Muscle of arm (tissue), 12 donors: Measurements from ENCODE around the gene PROC. TPM values are rescaled to one million over a fixed set of nuclear protein-coding genes. Genes with fewer than 3 reads are reported as not detected.

Experiments
- DNase-seq: peaks from one replicate; pipeline ENCODE4 v3.0.0-alpha.2; 2013
- polyA plus RNA-seq, 12 donors: library from polyadenylated mRNA; unstranded; fragments of 120-200 nt; gene quantifications; one replicate each; pipeline ENCODE4 v1.2.1, GENCODE V29; 2013; ENCODE audit not compliant: insufficient read length in 12 of 12

PROC gene
- polyA plus RNA-seq, 12 donors: 0.13 to 13.5 (median 0.35) TPM; not detected in 3

GRCh38 chr2:127413782-127414637 is 4.2 kb upstream of the PROC start:
- no peak for DNase-seq

DNA sequence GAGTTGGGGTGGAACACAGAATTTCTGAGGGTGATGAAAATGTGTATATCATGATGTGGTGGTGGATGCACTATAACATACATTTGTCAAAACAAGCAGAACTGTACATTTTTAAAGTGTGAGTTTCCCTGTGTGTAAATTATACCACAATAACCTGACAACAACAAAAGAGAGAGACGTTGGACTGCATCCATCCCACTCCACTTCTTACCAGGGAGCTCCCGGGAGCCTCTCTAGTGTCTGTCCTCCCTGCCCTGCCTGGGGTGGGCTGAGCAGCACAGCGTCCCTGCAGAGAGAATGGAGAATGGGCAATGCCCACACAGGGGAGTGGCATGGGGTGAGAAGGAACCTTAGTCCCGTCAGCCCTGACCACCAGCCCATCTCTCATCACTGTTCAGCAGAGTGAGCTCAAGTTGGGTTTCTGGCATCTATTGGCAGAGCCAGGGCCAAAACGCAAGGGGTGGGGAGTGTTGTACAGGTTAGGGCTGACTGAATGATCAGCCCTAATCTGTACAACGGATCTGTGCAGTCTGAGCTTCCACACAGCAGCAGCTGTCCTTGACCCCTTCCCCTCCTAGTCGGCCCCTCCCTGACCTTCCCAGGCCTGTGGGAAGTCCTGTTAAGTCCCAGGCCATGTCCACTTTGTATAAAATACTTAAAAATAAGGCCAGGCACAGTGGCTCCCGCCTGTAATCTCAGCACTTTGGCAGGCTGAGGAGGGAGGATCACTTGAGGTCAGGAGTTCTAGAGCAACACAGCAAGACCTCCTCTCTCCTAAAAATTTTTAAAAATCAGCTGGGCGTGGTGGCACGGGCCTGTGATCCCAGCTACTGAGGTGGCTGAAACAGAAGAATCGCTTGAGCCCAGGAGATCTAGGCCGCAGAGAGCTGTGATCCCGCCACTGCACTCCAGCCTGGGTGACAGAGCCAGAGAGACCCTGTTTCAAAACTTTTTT is 3.3 kb upstream of the PROC start:
- DNase-seq: no peak

- DNase-seq: no peak
Observed at GRCh38 chr2:127415593-127416505, 2.4 kb upstream of the PROC start.

GRCh38 chr2:127416506-127417001 is 1.7 kb upstream of the PROC start:
- no peak for DNase-seq

DNA sequence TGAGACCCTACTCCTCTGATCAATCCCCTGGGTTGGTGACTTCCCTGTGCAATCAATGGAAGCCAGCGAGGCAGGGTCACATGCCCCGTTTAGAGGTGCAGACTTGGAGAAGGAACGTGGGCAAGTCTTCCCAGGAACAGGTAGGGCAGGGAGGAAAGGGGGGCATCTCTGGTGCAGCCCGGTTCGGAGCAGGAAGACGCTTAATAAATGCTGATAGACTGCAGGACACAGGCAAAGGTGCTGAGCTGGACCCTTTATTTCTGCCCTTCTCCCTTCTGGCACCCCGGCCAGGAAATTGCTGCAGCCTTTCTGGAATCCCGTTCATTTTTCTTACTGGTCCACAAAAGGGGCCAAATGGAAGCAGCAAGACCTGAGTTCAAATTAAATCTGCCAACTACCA is 821 bp upstream of the PROC start:
- DNase-seq: no peak

GRCh38 chr2:127419112-127419430 is 844 bp downstream of the PROC start:
- DNase-seq: no peak

- no peak for DNase-seq
Observed at GRCh38 chr2:127419448-127420038, 1.3 kb downstream of the PROC start.

- no peak for DNase-seq
Observed at GRCh38 chr2:127420039-127420864, 2.0 kb downstream of the PROC start.

DNA sequence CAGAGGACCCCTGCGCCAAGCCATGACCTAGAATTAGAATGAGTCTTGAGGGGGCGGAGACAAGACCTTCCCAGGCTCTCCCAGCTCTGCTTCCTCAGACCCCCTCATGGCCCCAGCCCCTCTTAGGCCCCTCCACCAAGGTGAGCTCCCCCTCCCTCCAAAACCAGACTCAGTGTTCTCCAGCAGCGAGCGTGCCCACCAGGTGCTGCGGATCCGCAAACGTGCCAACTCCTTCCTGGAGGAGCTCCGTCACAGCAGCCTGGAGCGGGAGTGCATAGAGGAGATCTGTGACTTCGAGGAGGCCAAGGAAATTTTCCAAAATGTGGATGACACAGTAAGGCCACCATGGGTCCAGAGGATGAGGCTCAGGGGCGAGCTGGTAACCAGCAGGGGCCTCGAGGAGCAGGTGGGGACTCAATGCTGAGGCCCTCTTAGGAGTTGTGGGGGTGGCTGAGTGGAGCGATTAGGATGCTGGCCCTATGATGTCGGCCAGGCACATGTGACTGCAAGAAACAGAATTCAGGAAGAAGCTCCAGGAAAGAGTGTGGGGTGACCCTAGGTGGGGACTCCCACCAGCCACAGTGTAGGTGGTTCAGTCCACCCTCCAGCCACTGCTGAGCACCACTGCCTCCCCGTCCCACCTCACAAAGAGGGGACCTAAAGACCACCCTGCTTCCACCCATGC is 3.0 kb downstream of the PROC start:
- no peak for DNase-seq

GRCh38 chr2:127421871-127422558 is 3.8 kb downstream of the PROC start:
- no peak for DNase-seq

- DNase-seq: no peak
Observed at GRCh38 chr2:127422559-127423477, 4.6 kb downstream of the PROC start.

DNA sequence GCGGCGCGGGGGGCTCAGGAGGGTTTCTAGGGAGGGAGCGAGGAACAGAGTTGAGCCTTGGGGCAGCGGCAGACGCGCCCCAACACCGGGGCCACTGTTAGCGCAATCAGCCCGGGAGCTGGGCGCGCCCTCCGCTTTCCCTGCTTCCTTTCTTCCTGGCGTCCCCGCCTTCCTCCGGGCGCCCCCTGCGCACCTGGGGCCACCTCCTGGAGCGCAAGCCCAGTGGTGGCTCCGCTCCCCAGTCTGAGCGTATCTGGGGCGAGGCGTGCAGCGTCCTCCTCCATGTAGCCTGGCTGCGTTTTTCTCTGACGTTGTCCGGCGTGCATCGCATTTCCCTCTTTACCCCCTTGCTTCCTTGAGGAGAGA is 5.2 kb downstream of the PROC start:
- DNase-seq: no peak

DNA sequence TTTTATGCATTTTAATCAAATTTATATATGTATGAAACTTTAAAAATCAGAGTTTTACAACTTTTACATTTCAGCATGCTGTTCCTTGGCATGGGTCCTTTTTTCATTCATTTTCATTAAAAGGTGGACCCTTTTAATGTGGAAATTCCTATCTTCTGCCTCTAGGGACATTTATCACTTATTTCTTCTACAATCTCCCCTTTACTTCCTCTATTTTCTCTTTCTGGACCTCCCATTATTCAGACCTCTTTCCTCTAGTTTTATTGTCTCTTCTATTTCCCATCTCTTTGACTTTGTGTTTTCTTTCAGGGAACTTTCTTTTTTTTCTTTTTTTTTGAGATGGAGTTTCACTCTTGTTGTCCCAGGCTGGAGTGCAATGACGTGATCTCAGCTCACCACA is 5.7 kb downstream of the PROC start:
- no peak for DNase-seq

DNA sequence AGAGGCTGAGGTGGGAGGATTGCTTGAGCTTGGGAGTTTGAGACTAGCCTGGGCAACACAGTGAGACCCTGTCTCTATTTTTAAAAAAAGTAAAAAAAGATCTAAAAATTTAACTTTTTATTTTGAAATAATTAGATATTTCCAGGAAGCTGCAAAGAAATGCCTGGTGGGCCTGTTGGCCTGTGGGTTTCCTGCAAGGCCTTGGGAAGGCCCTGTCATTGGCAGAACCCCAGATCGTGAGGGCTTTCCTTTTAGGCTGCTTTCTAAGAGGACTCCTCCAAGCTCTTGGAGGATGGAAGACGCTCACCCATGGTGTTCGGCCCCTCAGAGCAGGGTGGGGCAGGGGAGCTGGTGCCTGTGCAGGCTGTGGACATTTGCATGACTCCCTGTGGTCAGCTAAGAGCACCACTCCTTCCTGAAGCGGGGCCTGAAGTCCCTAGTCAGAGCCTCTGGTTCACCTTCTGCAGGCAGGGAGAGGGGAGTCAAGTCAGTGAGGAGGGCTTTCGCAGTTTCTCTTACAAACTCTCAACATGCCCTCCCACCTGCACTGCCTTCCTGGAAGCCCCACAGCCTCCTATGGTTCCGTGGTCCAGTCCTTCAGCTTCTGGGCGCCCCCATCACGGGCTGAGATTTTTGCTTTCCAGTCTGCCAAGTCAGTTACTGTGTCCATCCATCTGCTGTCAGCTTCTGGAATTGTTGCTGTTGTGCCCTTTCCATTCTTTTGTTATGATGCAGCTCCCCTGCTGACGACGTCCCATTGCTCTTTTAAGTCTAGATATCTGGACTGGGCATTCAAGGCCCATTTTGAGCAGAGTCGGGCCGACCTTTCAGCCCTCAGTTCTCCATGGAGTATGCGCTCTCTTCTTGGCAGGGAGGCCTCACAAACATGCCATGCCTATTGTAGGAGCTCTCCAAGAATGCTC is 6.6 kb downstream of the PROC start:
- DNase-seq: no peak

DNA sequence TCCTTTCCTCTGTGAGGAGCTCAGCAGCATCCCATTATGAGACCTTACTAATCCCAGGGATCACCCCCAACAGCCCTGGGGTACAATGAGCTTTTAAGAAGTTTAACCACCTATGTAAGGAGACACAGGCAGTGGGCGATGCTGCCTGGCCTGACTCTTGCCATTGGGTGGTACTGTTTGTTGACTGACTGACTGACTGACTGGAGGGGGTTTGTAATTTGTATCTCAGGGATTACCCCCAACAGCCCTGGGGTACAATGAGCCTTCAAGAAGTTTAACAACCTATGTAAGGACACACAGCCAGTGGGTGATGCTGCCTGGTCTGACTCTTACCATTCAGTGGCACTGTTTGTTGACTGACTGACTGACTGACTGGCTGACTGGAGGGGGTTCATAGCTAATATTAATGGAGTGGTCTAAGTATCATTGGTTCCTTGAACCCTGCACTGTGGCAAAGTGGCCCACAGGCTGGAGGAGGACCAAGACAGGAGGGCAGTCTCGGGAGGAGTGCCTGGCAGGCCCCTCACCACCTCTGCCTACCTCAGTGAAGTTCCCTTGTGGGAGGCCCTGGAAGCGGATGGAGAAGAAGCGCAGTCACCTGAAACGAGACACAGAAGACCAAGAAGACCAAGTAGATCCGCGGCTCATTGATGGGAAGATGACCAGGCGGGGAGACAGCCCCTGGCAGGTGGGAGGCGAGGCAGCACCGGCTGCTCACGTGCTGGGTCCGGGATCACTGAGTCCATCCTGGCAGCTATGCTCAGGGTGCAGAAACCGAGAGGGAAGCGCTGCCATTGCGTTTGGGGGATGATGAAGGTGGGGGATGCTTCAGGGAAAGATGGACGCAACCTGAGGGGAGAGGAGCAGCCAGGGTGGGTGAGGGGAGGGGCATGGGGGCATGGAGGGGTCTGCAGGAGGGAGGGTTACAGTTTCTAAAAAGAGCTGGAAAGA is 7.6 kb downstream of the PROC start:
- DNase-seq: no peak
